SIG-M5 treated with dmso at 0.1 percent for 504 hours (cell line): ENCODE results near the gene GJB2.
"Not testable (repeated sequence)": the region's sequence is repeated elsewhere in the genome, so short reads cannot be mapped to it uniquely, and the experiment has no call there.

Source experiments
- DNase-seq: peaks from one replicate; lab custom pipeline; 2025; ENCODE audit not compliant: unreplicated experiment; lab: John Stamatoyannopoulos, UW

The GJB2 gene

GRCh38 chr13:20171364-20171763 lies 21.4 kb downstream of the GJB2 start:
- DNase-seq = peak; percentile 48

- peak; percentile 86 for DNase-seq
Measured at GRCh38 chr13:20170921-20171320, 21.8 kb downstream of the GJB2 start.

GRCh38 chr13:20168396-20168795 lies 24.3 kb downstream of the GJB2 start:
- DNase-seq = no peak

GRCh38 chr13:20165417-20166257 lies 27.1 kb downstream of the GJB2 start:
- DNase-seq = no peak

DNA sequence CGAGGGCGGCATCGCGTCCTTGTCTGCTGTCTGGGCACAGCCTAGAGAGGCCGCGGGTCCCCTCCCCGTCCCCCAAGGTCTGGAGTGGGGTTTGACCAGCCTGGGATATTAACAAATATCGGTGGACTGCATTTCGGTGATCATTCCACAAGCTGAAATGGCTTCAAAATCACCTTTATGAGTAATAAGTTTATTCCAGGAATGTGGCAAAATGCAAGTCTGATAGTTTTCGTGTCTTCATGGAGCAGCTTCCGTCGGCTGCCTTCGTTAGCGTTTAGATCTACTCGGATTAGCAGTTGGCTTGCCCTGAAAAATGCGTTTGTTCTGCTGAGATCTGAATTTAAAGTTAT lies 30.8 kb downstream of the GJB2 start:
- DNase-seq = no peak

GRCh38 chr13:20161275-20161950 lies 31.3 kb downstream of the GJB2 start:
- no peak for DNase-seq

- peak; percentile 22 for DNase-seq
Measured at GRCh38 chr13:20160306-20161274, 32.1 kb downstream of the GJB2 start, which contains the start of gene GJA3. Gene GJA3 (minus strand): TSS chr13:20161052. CDS start chr13:20143288, 17,764 bp downstream.

- DNase-seq = no peak
Measured at GRCh38 chr13:20159646-20160305, 33.0 kb downstream of the GJB2 start.

- DNase-seq = peak; percentile 39
Measured at GRCh38 chr13:20157151-20157796, 35.5 kb downstream of the GJB2 start.

DNA sequence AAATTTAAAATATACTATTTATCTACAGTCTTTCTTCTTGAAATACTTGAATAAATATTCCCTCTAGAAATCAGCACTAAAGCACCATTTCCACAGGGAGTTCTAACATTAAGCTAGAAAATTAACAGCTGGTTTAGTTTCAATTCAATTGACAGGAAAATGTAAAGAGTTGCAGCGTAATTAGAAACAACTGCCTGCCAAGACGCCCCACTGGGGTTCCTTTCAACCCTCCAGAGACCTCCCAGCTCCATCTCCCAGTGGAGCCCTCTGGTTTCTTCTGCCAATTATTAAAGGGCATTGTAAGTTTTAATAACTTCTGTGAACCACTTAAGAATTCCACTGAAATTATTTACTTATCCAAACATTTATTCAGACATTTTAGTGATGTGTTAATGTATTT lies 36.0 kb downstream of the GJB2 start:
- DNase-seq = no peak

GRCh38 chr13:20153290-20153689 lies 39.4 kb downstream of the GJB2 start:
- not testable (repeated sequence) for DNase-seq

DNA sequence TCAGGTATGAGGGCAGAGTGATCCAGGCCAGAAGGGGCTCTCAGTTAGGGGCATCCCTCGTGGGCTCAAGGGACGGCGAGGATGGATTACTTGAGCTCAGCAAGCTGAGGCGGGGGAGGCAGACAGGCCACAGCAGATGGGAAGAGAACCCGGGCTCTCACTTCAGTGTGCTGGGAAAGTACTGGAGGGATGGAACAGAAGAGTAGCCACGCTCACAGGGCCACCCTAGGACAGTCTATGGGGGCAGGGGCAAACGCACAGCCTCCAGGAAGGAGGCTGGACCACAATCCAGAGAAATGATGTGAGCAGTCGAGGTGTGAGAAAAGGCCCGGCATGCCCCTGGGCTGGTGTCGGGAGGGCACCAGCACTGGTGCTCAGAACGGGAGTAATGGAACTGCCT lies 41.1 kb downstream of the GJB2 start:
- DNase-seq = no peak

GRCh38 chr13:20151016-20151415 lies 41.7 kb downstream of the GJB2 start:
- DNase-seq = no peak

GRCh38 chr13:20150561-20150960 lies 42.2 kb downstream of the GJB2 start:
- DNase-seq = no peak

DNA sequence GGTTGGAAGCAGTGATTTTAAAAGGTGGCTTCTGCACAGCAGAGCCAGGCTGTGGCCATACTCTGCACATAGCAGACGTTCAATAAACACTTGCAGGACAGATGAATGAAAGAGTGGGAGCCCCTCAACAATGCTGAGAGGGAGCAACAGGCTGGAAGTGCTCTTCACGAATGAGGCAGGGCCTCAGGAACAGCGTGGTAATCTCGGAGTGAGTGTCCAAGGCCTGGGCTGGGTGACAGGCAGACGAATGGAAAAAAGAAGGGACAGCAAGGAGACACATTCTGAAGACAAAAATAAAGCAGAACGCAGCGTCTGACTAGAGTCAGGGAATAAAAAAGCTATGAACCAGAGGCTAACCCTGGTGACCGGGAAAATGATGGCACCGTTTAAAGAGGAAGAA lies 43.0 kb downstream of the GJB2 start:
- DNase-seq = no peak

- DNase-seq = no peak
Measured at GRCh38 chr13:20148501-20149183, 44.1 kb downstream of the GJB2 start.

- no peak for DNase-seq
Measured at GRCh38 chr13:20146381-20146780, 46.4 kb downstream of the GJB2 start.

- DNase-seq = no peak
Measured at GRCh38 chr13:20145521-20145920, 47.2 kb downstream of the GJB2 start.

DNA sequence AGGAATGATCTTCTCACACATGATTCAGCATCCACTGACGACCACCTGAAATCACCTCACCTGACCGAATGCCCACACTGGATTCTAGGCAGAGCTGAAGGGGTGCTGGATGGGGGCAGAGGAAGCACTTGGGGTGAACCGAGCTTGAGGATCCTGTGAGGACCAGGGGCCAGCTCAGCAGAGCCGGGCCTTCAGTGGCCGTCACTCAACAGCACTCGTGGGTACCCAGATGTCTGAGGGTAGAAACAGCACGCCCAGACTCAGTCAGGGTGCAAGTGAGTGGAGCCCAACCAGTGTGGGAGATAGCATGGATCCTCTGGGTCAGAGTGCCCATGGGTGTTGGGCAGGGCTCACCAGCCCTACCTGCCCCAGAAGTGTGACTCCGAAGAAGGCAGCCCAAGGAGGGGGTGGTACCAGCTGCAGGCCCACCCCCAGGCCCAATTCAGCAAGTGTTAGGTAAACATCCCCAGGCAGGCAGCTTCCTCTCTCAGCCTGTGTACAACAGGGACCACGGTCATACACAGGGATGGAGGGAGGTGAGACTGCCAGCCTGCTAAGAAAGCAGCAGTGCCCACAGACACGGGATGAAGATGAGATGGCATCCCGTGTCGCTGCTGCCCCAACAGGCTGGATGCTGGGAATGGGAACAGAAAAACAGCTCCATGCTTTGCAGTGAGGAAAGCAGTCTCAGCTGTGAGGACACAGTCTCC lies 48.4 kb downstream of the GJB2 start:
- no peak for DNase-seq
